Ovary (tissue), 9 donors: ENCODE data around the gene PCNX3. TPM values are rescaled to one million over a fixed set of nuclear protein-coding genes. Genes with fewer than 3 reads are reported as not detected.
"Not testable (repeated sequence)": the region's sequence is repeated elsewhere in the genome, so short reads cannot be mapped to it uniquely, and the experiment has no call there.

Experiments used
- DNase-seq, 5 donors: peaks; one replicate each; pipeline ENCODE4 v3.0.0-alpha.2; 2019 to 2020
- H3K27ac ChIP-seq, 2 donors: fragments of 200-600 bp; one replicate each; pipeline versions ENCODE4 v1.5.1 to v1.8.0; 2019 to 2022
- H3K27me3 ChIP-seq: fragments of 200-600 bp; one replicate; pipeline ENCODE4 v1.8.0; 2022
- H3K36me3 ChIP-seq: fragments of 200-600 bp; sonication (generic); one replicate; pipeline ENCODE4 v1.5.1; 2019
- H3K4me1 ChIP-seq: one replicate; pipeline ENCODE4 v1.8.1; 2013; ENCODE audit warnings: mild to moderate bottlenecking, moderate library complexity; ENCODE audit not compliant: insufficient read depth
- H3K4me3 ChIP-seq: fragments of 200-600 bp; sonication (generic); one replicate; pipeline ENCODE4 v1.5.1; 2017
- H3K9me3 ChIP-seq, 2 donors: fragments of 200-600 bp in 1 of 2; sonication (generic) in 1 of 2; one replicate each; pipeline versions ENCODE4 v1.5.1 to v1.8.1; 2013 to 2019; ENCODE audit warnings: mild to moderate bottlenecking in 1 of 2, moderate library complexity in 1 of 2
- EP300 ChIP-seq: sonication (generic); formaldehyde crosslinking; IDR thresholded peaks from one replicate; pipeline ENCODE4 v1.6.1; 2017; ENCODE audit warnings: antibody characterized with exemption
- POLR2A ChIP-seq: fragments of 450-650 bp; IDR thresholded peaks from one replicate; pipeline ENCODE4 v1.6.1; 2017; ENCODE audit warnings: antibody characterized with exemption, mild to moderate bottlenecking, moderate library complexity
- WGBS, 3 donors: extraction: QIAGEN DNeasy Blood & Tissue Kit in 1 of 3; methylation state at CpG; one replicate each; pipeline versions ENCODE4 v1.1.5 to v1.1.7; 2013 to 2017; 5-methylcytosine and 5-hydroxymethylcytosine counted together
- intact Hi-C, 4 donors: fragments of 100-400 bp; cut with DNase I; formaldehyde crosslinking; loops; one replicate each; pipeline versions ENCODE4 v1.11.0 to v1.15.1; 2022 to 2023
- microRNA-seq, 3 donors: library from miRNA; unstranded; fragments of <30 nt; microRNA quantifications; one replicate each; pipeline versions ENCODE4 to v1.2.0, GENCODE V29; 2019 to 2020
- polyA plus RNA-seq, 2 donors: library from polyadenylated mRNA; stranded (reverse); fragments of 200-250 nt in 1 of 2; fragments of 350-450 nt in 1 of 2; fragmentation: Illumina TruSeq in 1 of 2; extraction: RNeasy Lipid Tissue Mini Kit (QIAGEN cat#74804) in 1 of 2; gene quantifications; one replicate each; pipeline ENCODE4 v1.2.3, GENCODE V29; 2013 to 2014
- small RNA-seq: library from RNA; depleted of rRNA; stranded (forward); fragments of <200 nt; gene quantifications from one replicate; pipeline ENCODE3, GENCODE V24; 2016
- total RNA-seq, 7 donors: library from RNA; depleted of rRNA in 2 of 7; stranded (reverse); fragments of >200 nt in 2 of 7; fragmentation: NEBNext Ultra II Directional in 3 of 7; extraction: Animal tissue kit (Norgen Biotek cat#: 25700) in 3 of 7; gene quantifications; one replicate each; pipeline versions ENCODE4 v1.1.0 to v1.2.4, GENCODE V29; 2016 to 2023
- TF ChIP-seq, protein P1 (sequence below), 3 donors: fragments of 450-650 bp in 2 of 3; fragments of 200-600 bp in 1 of 3; IDR thresholded peaks; one replicate each; pipeline versions ENCODE4 v1.5.1 to v1.8.0; 2016 to 2022; ENCODE audit warnings: antibody characterized with exemption in 3 of 3, mild to moderate bottlenecking in 1 of 3
- donor health status: DM: no; HTN: no; CAD: no; lungs with moderate emphysema.
- donor health status: DM: no; HTN: no; CAD: no.
- donor health status: Bipolar disorder and iron deficiency.
- donor health status: DM: yes; HTN: yes; CAD: no.
- donor health status: DM: no; HTN: no; CAD: no.
- donor health status: DM: yes; HTN: yes; CAD: no.

PCNX3 gene
- total and polyA plus RNA-seq, 9 donors = 3.3 to 42.1 (median 27.1) TPM

DNA sequence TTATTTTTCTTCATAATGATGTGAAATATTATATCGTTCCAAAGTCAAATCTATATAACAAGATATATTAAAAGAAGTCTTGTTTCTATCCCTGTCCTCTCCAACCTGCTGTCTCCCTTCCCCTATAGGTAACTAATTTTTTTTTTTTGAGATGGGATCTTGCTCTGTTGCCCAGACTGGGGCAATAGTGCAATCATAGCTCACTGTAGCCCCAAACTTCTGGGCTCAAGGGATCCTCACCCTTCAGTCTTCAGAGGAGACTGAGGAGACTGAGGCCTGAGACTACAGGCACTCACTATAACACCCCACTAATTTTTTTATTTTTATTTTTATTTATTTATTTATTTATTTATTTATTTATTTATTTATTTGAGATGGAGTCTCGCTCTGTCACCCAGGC is 57.4 kb downstream of the PCNX3 start:
- Histone ChIP-seq H3K9me3 (no peaks in the 10 kb centered on the region), H3K27me3 (no peaks in the 10 kb centered on the region), H3K36me3 (no peaks in the 10 kb centered on the region), H3K27ac (no peak overlapping the region), H3K4me1 (no peaks in the 10 kb centered on the region), H3K4me3 (no peak overlapping the region)
- TF ChIP-seq EP300 = no peak
- no peak for TF ChIP-seq POLR2A
- TF ChIP-seq, protein P1, sequence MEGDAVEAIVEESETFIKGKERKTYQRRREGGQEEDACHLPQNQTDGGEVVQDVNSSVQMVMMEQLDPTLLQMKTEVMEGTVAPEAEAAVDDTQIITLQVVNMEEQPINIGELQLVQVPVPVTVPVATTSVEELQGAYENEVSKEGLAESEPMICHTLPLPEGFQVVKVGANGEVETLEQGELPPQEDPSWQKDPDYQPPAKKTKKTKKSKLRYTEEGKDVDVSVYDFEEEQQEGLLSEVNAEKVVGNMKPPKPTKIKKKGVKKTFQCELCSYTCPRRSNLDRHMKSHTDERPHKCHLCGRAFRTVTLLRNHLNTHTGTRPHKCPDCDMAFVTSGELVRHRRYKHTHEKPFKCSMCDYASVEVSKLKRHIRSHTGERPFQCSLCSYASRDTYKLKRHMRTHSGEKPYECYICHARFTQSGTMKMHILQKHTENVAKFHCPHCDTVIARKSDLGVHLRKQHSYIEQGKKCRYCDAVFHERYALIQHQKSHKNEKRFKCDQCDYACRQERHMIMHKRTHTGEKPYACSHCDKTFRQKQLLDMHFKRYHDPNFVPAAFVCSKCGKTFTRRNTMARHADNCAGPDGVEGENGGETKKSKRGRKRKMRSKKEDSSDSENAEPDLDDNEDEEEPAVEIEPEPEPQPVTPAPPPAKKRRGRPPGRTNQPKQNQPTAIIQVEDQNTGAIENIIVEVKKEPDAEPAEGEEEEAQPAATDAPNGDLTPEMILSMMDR (IDR thresholded peaks at IDR 0.05) = no peak
- intact Hi-C loops = no loop called here
- 78 to 89% (median 81%) methylated on average over 2 of the region's 2 CpGs for WGBS, 3 donors
- no peak for DNase-seq

DNA sequence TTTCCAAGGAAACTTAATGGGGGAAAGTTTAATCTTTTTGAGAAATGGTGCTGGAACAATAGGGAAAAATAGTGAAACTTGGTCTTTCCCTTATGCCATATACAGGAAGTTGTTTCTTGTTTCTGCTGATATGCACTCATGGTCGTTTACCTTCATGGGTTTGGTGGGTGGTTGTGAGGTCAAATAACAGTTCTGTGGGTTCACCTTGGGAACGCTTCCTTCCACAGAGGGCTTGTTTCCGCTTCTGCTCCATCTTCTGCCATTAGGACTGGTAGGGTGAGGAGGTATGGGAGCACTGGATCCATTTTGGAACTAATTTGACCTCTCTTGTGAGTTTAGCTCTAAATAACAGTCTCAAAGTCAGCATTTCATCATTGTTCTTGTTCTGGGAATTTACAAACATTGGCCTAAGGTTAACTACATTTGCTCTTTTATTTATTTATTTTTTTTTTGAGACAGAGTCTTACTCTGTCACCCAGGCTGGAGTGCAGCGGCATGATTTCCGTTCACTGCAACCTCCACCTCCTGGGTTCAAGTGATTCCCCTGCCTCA is 64.7 kb downstream of the PCNX3 start:
- TF ChIP-seq EP300 = no peak
- TF ChIP-seq, protein P1 (IDR thresholded peaks at IDR 0.05) = no peak
- TF ChIP-seq POLR2A = no peak
- Histone ChIP-seq H3K27ac (no peak overlapping the region), H3K4me3 (no peak overlapping the region), H3K9me3 (no peaks in the 10 kb centered on the region), H3K27me3 (no peaks in the 10 kb centered on the region), H3K4me1 (peaks cover 1% of the 10 kb centered on the region), H3K36me3 (no peaks in the 10 kb centered on the region)
- DNase-seq = no peak
- intact Hi-C loops = no loop called here
- WGBS, 3 donors = 75 to 78% (median 78%) methylated on average over 5 of the region's 5 CpGs

DNA sequence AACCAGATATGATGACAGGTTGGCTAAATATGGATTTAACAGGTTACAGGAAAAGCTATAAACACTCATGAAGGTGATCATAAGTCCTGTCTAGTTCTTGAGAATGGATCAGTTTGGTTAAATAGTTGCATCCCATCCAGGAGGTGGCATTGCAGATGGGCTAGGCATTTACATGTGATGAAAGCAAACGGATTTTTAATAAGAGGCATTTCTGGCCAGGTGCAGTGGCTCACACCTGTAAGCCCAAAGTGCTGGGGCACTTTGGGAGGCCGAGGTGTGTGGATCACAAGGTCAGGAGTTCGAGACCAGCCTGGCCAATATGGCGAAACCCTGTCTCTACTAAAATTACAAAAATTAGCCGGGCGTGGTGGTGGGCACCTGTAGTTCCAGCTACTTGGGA is 67.9 kb downstream of the PCNX3 start:
- H3K4me3 ChIP-seq, H3K27ac ChIP-seq, DNase-seq, intact Hi-C loops, H3K27me3 ChIP-seq, H3K9me3 ChIP-seq, H3K36me3 ChIP-seq, H3K4me1 ChIP-seq: not testable (repeated sequence)
- WGBS, 3 donors = 82 to 87% (median 84%) methylated on average over 6 of the region's 6 CpGs

DNA sequence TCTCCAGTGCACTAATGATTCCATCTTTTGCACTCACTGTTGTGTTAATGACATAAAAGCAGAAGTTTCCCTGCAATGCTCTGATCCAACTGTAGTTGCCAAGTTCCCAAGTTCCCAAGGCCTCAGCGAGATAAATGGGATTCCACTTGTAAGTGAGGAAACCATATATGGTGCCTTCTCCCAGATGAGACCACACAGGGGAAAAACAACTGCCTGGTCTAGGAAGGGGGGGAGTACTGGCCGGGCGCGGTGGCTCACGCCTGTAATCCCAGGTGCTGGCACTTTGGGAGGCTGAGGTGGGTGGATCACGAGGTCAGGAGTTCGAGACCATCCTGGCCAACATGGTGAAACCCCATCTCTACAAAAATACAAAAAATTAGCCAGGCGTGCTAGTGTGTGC is 70.4 kb downstream of the PCNX3 start:
- TF ChIP-seq EP300 (no peak), POLR2A (no peak)
- TF ChIP-seq, protein P1 (IDR thresholded peaks at IDR 0.05) = no peak

More for the DNA sequence above, 70.4 kb downstream of the PCNX3 start:
- intact Hi-C loops = no loop called here
- Histone ChIP-seq H3K36me3 (no peaks in the 10 kb centered on the region), H3K27ac (no peak overlapping the region), H3K4me1 (peaks cover 1% of the 10 kb centered on the region), H3K4me3 (no peak overlapping the region), H3K27me3 (no peaks in the 10 kb centered on the region), H3K9me3 (no peaks in the 10 kb centered on the region)
- WGBS, 3 donors = 18 to 34% (median 19%) methylated on average over 8 of the region's 8 CpGs
- DNase-seq = peak; percentile 44 to 73 (median 52)

Small RNA genes within 50 kb of the gene (microRNA-seq; reads per million reads assigned to microRNA genes)
- gene MIR4489 = 0 reads per million in 3 donors
- gene MIR4690 = 0 reads per million in 3 donors

Small RNA genes within 50 kb of the gene (small RNA-seq; reads per million reads assigned to genes)
- not detected for gene MIR4489
- not detected for gene MIR4690

Other genes starting within 250 kb of the PCNX3 start
- gene SLC25A45, start 233.1 kb upstream of the PCNX3 start, total RNA-seq = 1 to 10 TPM; 3.2 to 8.7 (median 4.6) TPM
- 1 to 10 TPM; 2.7 to 3.4 TPM for gene SLC25A45, start 233.1 kb upstream of the PCNX3 start, polyA plus RNA-seq
- gene FRMD8, start 229.1 kb upstream of the PCNX3 start, total RNA-seq = 10 to 100 TPM; 21.2 to 41.7 (median 25.5) TPM
- 10 to 100 TPM in 1 of 2 donors, 1 to 10 TPM in 1; 4.3 to 15.8 TPM for gene FRMD8, start 229.1 kb upstream of the PCNX3 start, polyA plus RNA-seq
- 100 to 1,000 TPM; 175 to 850 (median 372) TPM for gene NEAT1, start 193.0 kb upstream of the PCNX3 start, total RNA-seq
- gene NEAT1, start 193.0 kb upstream of the PCNX3 start, polyA plus RNA-seq = 100 to 1,000 TPM; 216 to 268 TPM
- over 10,000 TPM in 4 of 7 donors, 1,000 to 10,000 TPM in 3; 4,813 to 13,132 (median 10,519) TPM for gene MALAT1, start 116.7 kb upstream of the PCNX3 start, total RNA-seq
- 100 to 1,000 TPM; 396 to 616 TPM for gene MALAT1, start 116.7 kb upstream of the PCNX3 start, polyA plus RNA-seq
- gene SCYL1, start 90.7 kb upstream of the PCNX3 start, total RNA-seq = 100 to 1,000 TPM in 1 of 7 donors, 10 to 100 TPM in 6; 59.0 to 118 (median 96.2) TPM
- gene SCYL1, start 90.7 kb upstream of the PCNX3 start, polyA plus RNA-seq = 10 to 100 TPM; 11.7 to 71.6 TPM
- 100 to 1,000 TPM; 143 to 292 (median 198) TPM for gene LTBP3, start 57.4 kb upstream of the PCNX3 start, total RNA-seq
- 100 to 1,000 TPM in 1 of 2 donors, 10 to 100 TPM in 1; 35.9 to 130 TPM for gene LTBP3, start 57.4 kb upstream of the PCNX3 start, polyA plus RNA-seq
- 10 to 100 TPM; 26.6 to 59.5 (median 39.2) TPM for gene ZNRD2, start 45.3 kb upstream of the PCNX3 start, total RNA-seq
- 10 to 100 TPM in 1 of 2 donors, 1 to 10 TPM in 1; 2.3 to 61.8 TPM for gene ZNRD2, start 45.3 kb upstream of the PCNX3 start, polyA plus RNA-seq
- 10 to 100 TPM; 41.0 to 74.0 (median 53.3) TPM for gene FAM89B, start 43.2 kb upstream of the PCNX3 start, total RNA-seq
- gene FAM89B, start 43.2 kb upstream of the PCNX3 start, polyA plus RNA-seq = 10 to 100 TPM in 1 of 2 donors, 1 to 10 TPM in 1; 1.9 to 47.8 TPM
- gene EHBP1L1, start 39.7 kb upstream of the PCNX3 start, total RNA-seq = 10 to 100 TPM; 21.7 to 63.0 (median 40.3) TPM
- gene EHBP1L1, start 39.7 kb upstream of the PCNX3 start, polyA plus RNA-seq = 10 to 100 TPM; 24.5 to 42.4 TPM
- 1 to 10 TPM in 3 of 7 donors, under 1 TPM in 4; 0.65 to 4.0 (median 0.95) TPM for gene KCNK7, start 20.0 kb upstream of the PCNX3 start, total RNA-seq
- 1 to 10 TPM in 1 of 2 donors, not detected in 1; 1.5 TPM for gene KCNK7, start 20.0 kb upstream of the PCNX3 start, polyA plus RNA-seq
- gene MAP3K11, start 1.6 kb upstream of the PCNX3 start, total RNA-seq = 10 to 100 TPM; 23.2 to 51.9 (median 46.0) TPM
- 10 to 100 TPM in 1 of 2 donors, 1 to 10 TPM in 1; 6.7 to 27.9 TPM for gene MAP3K11, start 1.6 kb upstream of the PCNX3 start, polyA plus RNA-seq
- gene SIPA1, start 22.3 kb downstream of the PCNX3 start, total RNA-seq = 10 to 100 TPM; 15.0 to 48.2 (median 42.6) TPM
- 10 to 100 TPM; 10.0 to 26.7 TPM for gene SIPA1, start 22.3 kb downstream of the PCNX3 start, polyA plus RNA-seq
- 100 to 1,000 TPM in 1 of 7 donors, 10 to 100 TPM in 6; 50.8 to 102 (median 91.6) TPM for gene RELA, start 47.1 kb downstream of the PCNX3 start, total RNA-seq
- 10 to 100 TPM; 52.0 to 55.0 TPM for gene RELA, start 47.1 kb downstream of the PCNX3 start, polyA plus RNA-seq
- gene KAT5, start 96.5 kb downstream of the PCNX3 start, total RNA-seq = 100 to 1,000 TPM in 1 of 7 donors, 10 to 100 TPM in 6; 64.5 to 110 (median 78.2) TPM
- 10 to 100 TPM; 56.1 to 67.0 TPM for gene KAT5, start 96.5 kb downstream of the PCNX3 start, polyA plus RNA-seq
- gene RNASEH2C, start 105.0 kb downstream of the PCNX3 start, total RNA-seq = 100 to 1,000 TPM in 1 of 7 donors, 10 to 100 TPM in 6; 42.5 to 154 (median 49.7) TPM
- gene RNASEH2C, start 105.0 kb downstream of the PCNX3 start, polyA plus RNA-seq = 10 to 100 TPM; 17.9 to 67.2 TPM
- 10 to 100 TPM in 2 of 7 donors, 1 to 10 TPM in 5; 4.6 to 14.7 (median 8.6) TPM for gene AP5B1, start 165.2 kb downstream of the PCNX3 start, total RNA-seq
- 1 to 10 TPM; 2.3 to 6.6 TPM for gene AP5B1, start 165.2 kb downstream of the PCNX3 start, polyA plus RNA-seq
- 1 to 10 TPM in 1 of 7 donors, under 1 TPM in 2, not detected in 4; 0.24 to 3.6 (median 0.31) TPM for gene OVOL1, start 171.3 kb downstream of the PCNX3 start, total RNA-seq
- gene OVOL1, start 171.3 kb downstream of the PCNX3 start, polyA plus RNA-seq = not detected
- gene SNX32, start 218.2 kb downstream of the PCNX3 start, total RNA-seq = 1 to 10 TPM in 4 of 7 donors, under 1 TPM in 2, not detected in 1; 0.66 to 3.0 (median 1.6) TPM
- gene SNX32, start 218.2 kb downstream of the PCNX3 start, polyA plus RNA-seq = under 1 TPM; 0.40 to 0.80 TPM
- 100 to 1,000 TPM; 215 to 585 (median 476) TPM for gene CFL1, start 242.4 kb downstream of the PCNX3 start, total RNA-seq
- gene CFL1, start 242.4 kb downstream of the PCNX3 start, polyA plus RNA-seq = 100 to 1,000 TPM; 327 to 693 TPM
- 10 to 100 TPM; 36.9 to 87.0 (median 55.7) TPM for gene MUS81, start 244.7 kb downstream of the PCNX3 start, total RNA-seq
- gene MUS81, start 244.7 kb downstream of the PCNX3 start, polyA plus RNA-seq = 10 to 100 TPM; 15.9 to 55.9 TPM